Suprapubic skin (tissue), 4 donors: ENCODE results near the gene ALMS1. TPM values are rescaled to one million over a fixed set of nuclear protein-coding genes. Genes with fewer than 3 reads are reported as not detected.
"Not testable (repeated sequence)": the region's sequence is repeated elsewhere in the genome, so short reads cannot be mapped to it uniquely, and the experiment has no call there.

ENCODE experiments used
- DNase-seq, 2 donors: peaks; one replicate each; pipeline ENCODE4 v3.0.0-alpha.2; 2019; ENCODE audit warnings: low spot score in 2 of 2
- H3K27ac ChIP-seq: fragments of 200-600 bp; sonication (generic); one replicate; pipeline ENCODE4 v1.5.1; 2019
- H3K27me3 ChIP-seq: fragments of 200-600 bp; sonication (generic); one replicate; pipeline ENCODE4 v1.5.1; 2019
- H3K36me3 ChIP-seq: fragments of 200-600 bp; sonication (generic); one replicate; pipeline ENCODE4 v1.5.1; 2019
- H3K4me1 ChIP-seq: fragments of 200-600 bp; sonication (generic); one replicate; pipeline ENCODE4 v1.5.1; 2019
- H3K4me3 ChIP-seq: fragments of 200-600 bp; sonication (generic); one replicate; pipeline ENCODE4 v1.5.1; 2019; ENCODE audit warnings: mild to moderate bottlenecking
- H3K9me3 ChIP-seq: fragments of 200-600 bp; sonication (generic); one replicate; pipeline ENCODE4 v1.5.1; 2019
- EP300 ChIP-seq: sonication (generic); formaldehyde crosslinking; IDR thresholded peaks from one replicate; pipeline ENCODE4 v1.6.1; 2017; ENCODE audit warnings: antibody characterized with exemption
- POLR2A ChIP-seq, 2 donors: fragments of 450-650 bp; IDR thresholded peaks; one replicate each; pipeline ENCODE4 v1.6.1; 2017; ENCODE audit warnings: antibody characterized with exemption in 2 of 2, mild to moderate bottlenecking in 2 of 2, moderate library complexity in 2 of 2
- POLR2AphosphoS5 ChIP-seq, 3 donors: sonication (generic); formaldehyde crosslinking; IDR thresholded peaks; one replicate each; pipeline ENCODE4 v1.6.1; 2017; ENCODE audit warnings: antibody characterized with exemption in 3 of 3
- WGBS: methylation state at CpG from one replicate; pipeline ENCODE4 v1.1.5; 2018; 5-methylcytosine and 5-hydroxymethylcytosine counted together
- total RNA-seq, 4 donors: library from RNA; depleted of rRNA; stranded (reverse); fragments of >200 nt; gene quantifications; one replicate each; pipeline ENCODE4 v1.1.0, GENCODE V29; 2016
- TF ChIP-seq, protein P1 (sequence below), 2 donors: fragments of 200-600 bp in 1 of 2; fragments of 450-650 bp in 1 of 2; sonication (generic) in 1 of 2; IDR thresholded peaks; one replicate each; pipeline ENCODE4 v1.5.1; 2016 to 2019; ENCODE audit warnings: antibody characterized with exemption in 2 of 2, mild to moderate bottlenecking in 1 of 2, moderate library complexity in 1 of 2

ALMS1 gene
- total RNA-seq, 4 donors from 2014 or later, result 12.3 to 24.0 (median 18.5) TPM

DNA sequence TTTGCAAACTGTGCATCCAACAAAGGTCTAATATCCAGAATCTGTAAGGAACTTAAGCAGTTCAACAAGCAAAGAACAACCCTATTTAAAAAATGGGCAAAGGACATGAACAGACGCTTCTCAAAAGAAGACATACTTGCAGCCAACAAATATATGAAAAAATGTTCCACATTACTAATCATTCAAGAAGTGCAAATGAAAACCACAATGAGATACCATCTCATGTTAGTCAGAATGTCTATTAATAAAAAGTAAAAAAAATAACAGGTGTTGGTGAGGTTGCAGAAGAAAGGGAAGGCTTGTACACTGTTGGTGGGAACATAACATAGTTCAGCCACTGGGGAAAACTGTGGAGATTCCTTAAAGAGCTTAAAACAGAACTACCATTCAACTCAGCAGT lies 130.4 kb downstream of the ALMS1 start:
- Histone ChIP-seq H3K27me3 (no peaks in the 10 kb centered on the region), H3K27ac (no peak overlapping the region), H3K4me1 (no peaks in the 10 kb centered on the region), H3K4me3 (no peak overlapping the region), H3K9me3 (peaks cover 3% of the 10 kb centered on the region), H3K36me3 (peaks cover 25% of the 10 kb centered on the region)
- TF ChIP-seq, protein P1, sequence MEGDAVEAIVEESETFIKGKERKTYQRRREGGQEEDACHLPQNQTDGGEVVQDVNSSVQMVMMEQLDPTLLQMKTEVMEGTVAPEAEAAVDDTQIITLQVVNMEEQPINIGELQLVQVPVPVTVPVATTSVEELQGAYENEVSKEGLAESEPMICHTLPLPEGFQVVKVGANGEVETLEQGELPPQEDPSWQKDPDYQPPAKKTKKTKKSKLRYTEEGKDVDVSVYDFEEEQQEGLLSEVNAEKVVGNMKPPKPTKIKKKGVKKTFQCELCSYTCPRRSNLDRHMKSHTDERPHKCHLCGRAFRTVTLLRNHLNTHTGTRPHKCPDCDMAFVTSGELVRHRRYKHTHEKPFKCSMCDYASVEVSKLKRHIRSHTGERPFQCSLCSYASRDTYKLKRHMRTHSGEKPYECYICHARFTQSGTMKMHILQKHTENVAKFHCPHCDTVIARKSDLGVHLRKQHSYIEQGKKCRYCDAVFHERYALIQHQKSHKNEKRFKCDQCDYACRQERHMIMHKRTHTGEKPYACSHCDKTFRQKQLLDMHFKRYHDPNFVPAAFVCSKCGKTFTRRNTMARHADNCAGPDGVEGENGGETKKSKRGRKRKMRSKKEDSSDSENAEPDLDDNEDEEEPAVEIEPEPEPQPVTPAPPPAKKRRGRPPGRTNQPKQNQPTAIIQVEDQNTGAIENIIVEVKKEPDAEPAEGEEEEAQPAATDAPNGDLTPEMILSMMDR (IDR thresholded peaks at IDR 0.05), result no peak
- TF ChIP-seq POLR2A (IDR thresholded peaks at IDR 0.05), result no peak
- TF ChIP-seq POLR2AphosphoS5 (IDR thresholded peaks at IDR 0.05), result no peak
- no peak for TF ChIP-seq EP300
- 79% methylated on average over 1 of the region's 1 CpG for WGBS
- DNase-seq, result no peak

DNA sequence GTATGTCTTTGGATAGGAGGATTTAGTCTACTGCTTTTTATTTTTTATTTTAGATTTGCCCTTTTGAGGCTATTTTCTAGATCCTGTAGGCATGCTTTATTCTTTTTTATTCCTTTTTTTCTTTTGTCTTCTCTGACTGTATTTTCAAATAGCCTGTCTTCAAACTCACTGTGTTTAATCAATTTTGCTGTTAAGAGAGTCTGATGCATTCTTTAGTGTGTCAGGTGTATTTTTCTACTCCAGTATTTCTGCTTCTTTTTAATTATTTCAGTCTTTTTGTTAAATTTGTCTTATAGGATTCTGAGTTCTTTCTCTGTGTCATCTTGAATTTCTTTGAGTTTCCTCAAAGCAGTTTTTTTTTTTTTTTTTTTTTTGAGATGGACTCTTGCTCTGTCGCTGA lies 143.1 kb downstream of the ALMS1 start:
- Histone ChIP-seq H3K27me3 (no peaks in the 10 kb centered on the region), H3K27ac (no peak overlapping the region), H3K4me1 (no peaks in the 10 kb centered on the region), H3K36me3 (peaks cover 45% of the 10 kb centered on the region), H3K9me3 (peaks cover 19% of the 10 kb centered on the region), H3K4me3 (no peak overlapping the region)
- TF ChIP-seq EP300 (no peak), POLR2AphosphoS5 (IDR thresholded peaks at IDR 0.05) (no peak), POLR2A (IDR thresholded peaks at IDR 0.05) (no peak)
- TF ChIP-seq, protein P1 (IDR thresholded peaks at IDR 0.05), result no peak
- DNase-seq, result no peak
- WGBS, result 100% methylated on average over 1 of the region's 1 CpG

DNA sequence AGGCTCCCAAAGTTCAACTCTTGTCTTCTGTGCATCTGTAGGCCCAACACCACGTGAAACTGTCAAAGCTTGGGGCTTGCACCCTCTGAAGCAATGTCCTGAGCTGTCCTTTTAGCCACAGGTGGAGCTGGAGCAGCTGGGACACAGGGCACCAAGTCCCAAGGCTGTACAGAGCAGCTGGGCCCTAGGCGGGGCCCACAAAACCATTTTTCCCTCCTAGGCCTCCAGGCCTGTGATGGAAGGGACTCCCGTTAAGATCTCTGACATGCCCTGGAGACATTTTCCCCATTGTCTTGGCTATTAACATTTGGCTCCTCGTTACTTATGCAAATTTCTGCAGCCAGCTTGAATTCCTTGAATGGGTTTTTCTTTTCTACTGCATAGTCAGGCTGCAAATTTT lies 145.1 kb downstream of the ALMS1 start:
- not testable (repeated sequence) for H3K4me3 ChIP-seq, H3K27me3 ChIP-seq, DNase-seq, H3K27ac ChIP-seq, H3K4me1 ChIP-seq
- peaks cover 45% of the 10 kb centered on the region for H3K36me3 ChIP-seq
- peaks cover 12% of the 10 kb centered on the region for H3K9me3 ChIP-seq
- 95% methylated on average over 3 of the region's 4 CpGs for WGBS

DNA sequence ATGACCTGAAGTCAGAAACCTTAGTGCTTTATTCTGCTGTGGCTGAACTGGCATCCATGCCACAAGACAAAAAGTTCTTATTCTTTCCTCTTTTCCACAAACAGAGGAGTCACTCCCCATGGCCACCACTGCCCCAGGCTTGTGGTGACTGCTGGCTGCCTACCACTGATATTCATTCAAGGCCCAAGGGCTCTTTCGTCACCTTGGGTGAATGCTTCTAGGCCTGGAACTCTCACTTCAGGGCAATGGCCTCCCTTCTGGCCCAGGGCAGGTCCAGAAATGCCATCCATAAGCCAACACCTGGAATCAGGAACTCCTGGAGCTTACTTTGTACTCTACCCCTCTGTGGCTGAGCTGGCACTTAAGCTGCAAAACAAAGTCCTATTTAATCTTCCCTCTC lies 146.7 kb downstream of the ALMS1 start:
- DNase-seq, result no peak
- peaks cover 6% of the 10 kb centered on the region for H3K9me3 ChIP-seq
- no peaks in the 10 kb centered on the region for H3K4me1 ChIP-seq
- H3K27ac ChIP-seq, result no peak overlapping the region
- peaks cover 52% of the 10 kb centered on the region for H3K36me3 ChIP-seq
- 100% methylated on average over 1 of the region's 1 CpG for WGBS
- H3K27me3 ChIP-seq, result no peaks in the 10 kb centered on the region
- TF ChIP-seq EP300, result no peak
- no peak for TF ChIP-seq POLR2A (IDR thresholded peaks at IDR 0.05)
- TF ChIP-seq, protein P1 (IDR thresholded peaks at IDR 0.05), result no peak
- no peak for TF ChIP-seq POLR2AphosphoS5 (IDR thresholded peaks at IDR 0.05)
- H3K4me3 ChIP-seq, result no peak overlapping the region

DNA sequence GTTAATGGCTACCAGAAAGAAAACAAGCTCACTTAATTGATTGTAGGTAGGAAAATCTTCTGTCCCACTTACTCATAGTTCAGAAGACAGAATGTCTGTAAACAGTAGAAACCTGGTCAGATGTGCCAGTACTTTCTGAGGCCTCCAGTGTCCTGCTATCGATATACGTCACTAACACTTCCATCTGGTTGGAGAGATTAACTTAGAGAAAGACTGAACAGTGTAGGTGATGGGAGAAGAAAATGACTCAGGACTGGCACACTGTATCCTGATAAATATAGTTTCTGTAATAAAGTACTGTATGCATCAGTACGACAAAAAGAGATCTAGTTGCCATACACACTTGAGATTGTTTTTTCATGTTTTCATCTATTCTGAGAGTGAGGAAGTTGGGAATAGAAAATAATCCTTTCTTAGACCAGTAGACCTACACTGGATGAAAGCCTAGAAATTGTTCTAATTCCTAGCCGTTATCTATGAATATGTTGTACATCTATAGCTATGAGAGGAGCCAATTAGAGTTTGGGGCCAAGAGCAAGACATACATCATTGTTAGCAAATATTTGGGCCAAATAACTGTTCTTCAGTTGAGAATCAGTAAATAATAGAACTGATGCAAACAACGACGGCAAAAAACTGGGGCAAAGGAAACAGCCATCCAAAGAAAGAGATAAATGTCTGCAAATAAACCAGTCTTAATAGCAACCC lies 150.7 kb downstream of the ALMS1 start:
- WGBS, result 98% methylated on average over 6 of the region's 6 CpGs

DNA sequence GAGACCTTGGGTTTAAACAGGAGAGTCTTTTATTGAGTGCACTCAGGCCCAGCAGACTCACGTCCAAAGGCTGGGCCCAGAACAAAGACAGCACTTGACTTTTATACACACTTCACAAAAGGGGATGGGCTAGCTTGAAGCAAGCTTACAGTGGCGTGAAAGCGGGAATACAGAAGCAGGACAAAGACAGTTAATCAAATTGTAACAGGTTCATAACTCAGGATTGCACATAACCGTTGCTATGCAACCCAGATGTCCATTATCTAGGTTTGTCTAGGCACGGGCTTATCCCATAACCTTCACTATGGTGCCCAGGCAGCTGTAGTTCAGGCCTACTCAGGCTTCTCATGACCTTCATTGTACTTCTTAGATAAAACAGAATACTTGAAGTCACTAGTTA lies 175.2 kb downstream of the ALMS1 start:
- H3K27me3 ChIP-seq, H3K9me3 ChIP-seq, H3K4me3 ChIP-seq, H3K4me1 ChIP-seq, H3K27ac ChIP-seq, H3K36me3 ChIP-seq, DNase-seq: not testable (repeated sequence)
- 78% methylated on average over 5 of the region's 5 CpGs for WGBS

More for the DNA sequence above, 150.7 kb downstream of the ALMS1 start:
- Histone ChIP-seq H3K9me3 (peaks cover 14% of the 10 kb centered on the region), H3K36me3 (peaks cover 48% of the 10 kb centered on the region), H3K27ac (no peak overlapping the region), H3K27me3 (no peaks in the 10 kb centered on the region), H3K4me1 (no peaks in the 10 kb centered on the region), H3K4me3 (no peak overlapping the region)
- TF ChIP-seq EP300 (no peak), POLR2A (IDR thresholded peaks at IDR 0.05) (no peak), POLR2AphosphoS5 (IDR thresholded peaks at IDR 0.05) (no peak)
- TF ChIP-seq, protein P1 (IDR thresholded peaks at IDR 0.05), result no peak
- DNase-seq, result no peak
